GM18870 (cell line): Measurements from ENCODE around the gene GLYAT.

Experiments
- ATAC-seq: cut with Tn5 transposase; IDR thresholded peaks from one replicate; pipeline ENCODE4 v1.9.1; 2021; ENCODE audit warnings: moderate library complexity; ENCODE audit not compliant: unreplicated experiment

GLYAT gene

GRCh38 chr11:58731819-58732218, at the start of gene GLYAT:
GLYAT (minus strand) TSS chr11:58731943; CDS start chr11:58724496, 7,447 bp downstream.
- ATAC-seq, result no peak

GRCh38 chr11:58781345-58781744, 49.6 kb upstream of the GLYAT start:
- no peak for ATAC-seq

- no peak for ATAC-seq
Observed at GRCh38 chr11:58780578-58780977, 48.8 kb upstream of the GLYAT start.

- ATAC-seq, result no peak
Observed at GRCh38 chr11:58776891-58777710, 45.4 kb upstream of the GLYAT start.

GRCh38 chr11:58775066-58775708, 43.4 kb upstream of the GLYAT start:
- no peak for ATAC-seq

- no peak for ATAC-seq
Observed at GRCh38 chr11:58774164-58774593, 42.4 kb upstream of the GLYAT start.

- ATAC-seq, result no peak
Observed at GRCh38 chr11:58773337-58773736, 41.6 kb upstream of the GLYAT start.

GRCh38 chr11:58772329-58773285, 40.9 kb upstream of the GLYAT start:
- no peak for ATAC-seq

GRCh38 chr11:58771458-58771855, 39.7 kb upstream of the GLYAT start:
- no peak for ATAC-seq

- ATAC-seq, result no peak
Observed at GRCh38 chr11:58770627-58771457, 39.1 kb upstream of the GLYAT start.

- no peak for ATAC-seq
Observed at GRCh38 chr11:58770166-58770565, 38.4 kb upstream of the GLYAT start.

- no peak for ATAC-seq
Observed at GRCh38 chr11:58769308-58769707, 37.6 kb upstream of the GLYAT start.

- ATAC-seq, result no peak
Observed at GRCh38 chr11:58768137-58768536, 36.4 kb upstream of the GLYAT start.

GRCh38 chr11:58765078-58765477, 33.3 kb upstream of the GLYAT start:
- no peak for ATAC-seq

- no peak for ATAC-seq
Observed at GRCh38 chr11:58763120-58763490, 31.4 kb upstream of the GLYAT start.

- no peak for ATAC-seq
Observed at GRCh38 chr11:58762284-58763119, 30.8 kb upstream of the GLYAT start.

GRCh38 chr11:58757439-58757838, 25.7 kb upstream of the GLYAT start:
- ATAC-seq, result no peak

GRCh38 chr11:58745705-58746364, 14.1 kb upstream of the GLYAT start:
- ATAC-seq, result no peak
